GM12878 (cell line): Measurements from ENCODE around the gene JPT1. TPM values are rescaled to one million over a fixed set of nuclear protein-coding genes. Genes with fewer than 3 reads are reported as not detected.

Source experiments
- BACH1 ChIP-seq: fragments of 450-650 bp; IDR thresholded peaks from 2 replicates; pipeline ENCODE4 v1.6.1; 2017; ENCODE audit warnings: mild to moderate bottlenecking, borderline replicate concordance
- CEBPB ChIP-seq, 2 experiments: fragments of 150-350 bp in 1 of 2; IDR thresholded peaks; 2 replicates each; pipeline ENCODE4 v1.6.1; 2012 to 2014; ENCODE audit warnings: low read depth in 2 of 2, low read length in 2 of 2, borderline replicate concordance in 1 of 2, inconsistent platforms in 1 of 2
- CEBPZ ChIP-seq: fragments of 150-350 bp; IDR thresholded peaks from 2 replicates; pipeline ENCODE4 v1.6.1; 2016; ENCODE audit warnings: low read depth, low read length
- CHD2 ChIP-seq: IDR thresholded peaks from 2 replicates; pipeline ENCODE4 v1.6.1; 2011; ENCODE audit warnings: low read depth, low read length, improper control_type of control experiment, borderline replicate concordance
- CTCF ChIP-seq, 3 experiments: IDR thresholded peaks in 2 of 3; conservative IDR thresholded peaks in 1 of 3; 2 replicates each; pipeline ENCODE4 v1.5.1; 2011; ENCODE audit warnings: low read depth in 3 of 3, low read length in 3 of 3, mild to moderate bottlenecking in 3 of 3, control low read depth in 2 of 3, moderate library complexity in 2 of 3, inconsistent platforms in 1 of 3, mixed read lengths in 1 of 3; ENCODE audit not compliant: control insufficient read depth in 2 of 3, insufficient read depth in 1 of 3; ENCODE audit errors: extremely low read depth in 1 of 3
- DPF2 ChIP-seq: fragments of 450-650 bp; IDR thresholded peaks from 2 replicates; pipeline ENCODE4 v1.6.1; 2017; ENCODE audit warnings: mild to moderate bottlenecking
- IRF3 ChIP-seq: fragments of 450-650 bp; IDR thresholded peaks from 2 replicates; pipeline ENCODE4 v1.6.1; 2014; ENCODE audit warnings: mild to moderate bottlenecking
- KDM1A ChIP-seq: fragments of 200-600 bp; sonication (generic); IDR thresholded peaks from 2 replicates; pipeline ENCODE4 v1.6.1; 2016; ENCODE audit warnings: borderline replicate concordance
- MAX ChIP-seq: IDR thresholded peaks from 2 replicates; pipeline ENCODE4 v1.6.1; 2012; ENCODE audit warnings: low read depth, low read length, improper control_type of control experiment
- RB1 ChIP-seq: fragments of 450-650 bp; formaldehyde crosslinking; IDR thresholded peaks from 2 replicates; pipeline ENCODE4 v1.6.1; 2017; ENCODE audit warnings: mild to moderate bottlenecking, borderline replicate concordance
- SIX5 ChIP-seq: IDR thresholded peaks from 2 replicates; pipeline ENCODE4 v1.6.1; 2011; ENCODE audit warnings: mild to moderate bottlenecking, low read depth, low read length, moderate library complexity; ENCODE audit not compliant: severe bottlenecking
- SMAD5 ChIP-seq: IDR thresholded peaks from 2 replicates; pipeline ENCODE4 v1.6.1; 2016; ENCODE audit warnings: antibody characterized with exemption, low read depth
- STAT3 ChIP-seq: IDR thresholded peaks from 2 replicates; pipeline ENCODE4 v1.6.1; 2011; ENCODE audit warnings: low read depth, low read length, improper control_type of control experiment
- YBX1 ChIP-seq: fragments of 450-650 bp; IDR thresholded peaks from 2 replicates; pipeline ENCODE4 v1.6.1; 2016; ENCODE audit warnings: antibody characterized with exemption
- ZNF207 ChIP-seq: fragments of 450-650 bp; IDR thresholded peaks from 2 replicates; pipeline ENCODE4 v1.6.1; 2014; ENCODE audit warnings: antibody characterized with exemption, mild to moderate bottlenecking, borderline replicate concordance
- ZNF384 ChIP-seq: IDR thresholded peaks from 2 replicates; pipeline ENCODE4 v1.6.1; 2012; ENCODE audit warnings: low read depth, mild to moderate bottlenecking, low read length, improper control_type of control experiment, borderline replicate concordance
- ZNF592 ChIP-seq: fragments of 450-650 bp; IDR thresholded peaks from 2 replicates; pipeline ENCODE4 v1.6.1; 2017; ENCODE audit warnings: mild to moderate bottlenecking, moderate library complexity
- ZSCAN29 ChIP-seq: fragments of 450-650 bp; IDR thresholded peaks from 2 replicates; pipeline ENCODE4 v1.6.1; 2017; ENCODE audit warnings: mild to moderate bottlenecking, moderate library complexity
- polyA plus RNA-seq, 11 experiments: library from polyadenylated mRNA; depleted of rRNA in 4 of 11; unstranded in 6 of 11; stranded (reverse) in 5 of 11; fragments of >200 nt; fragmentation: Nextera tagmentation in 4 of 11; fragmentation: Illumina TruSeq in 1 of 11; extraction: Ambion mirVana in 4 of 11; extraction: Trizol in 1 of 11; gene quantifications; 1 replicate in 1 of 11; 2 replicates in 10 of 11; pipeline versions ENCODE4 v1.2.1 to v1.2.3, GENCODE V29; 2011 to 2016; ENCODE audit warnings: inconsistent platforms in 2 of 11, missing spikeins in 2 of 11, low read depth in 1 of 11
- total RNA-seq, 4 experiments: library from RNA; depleted of rRNA in 3 of 4; stranded (reverse); fragments of >200 nt in 3 of 4; fragmentation: Illumina TruSeq in 1 of 4; extraction: Trizol in 1 of 4; gene quantifications; 2 replicates each; pipeline versions ENCODE4 v1.2.1 to v1.2.3, GENCODE V29; 2013 to 2021

Gene JPT1
- total and polyA plus RNA-seq, 10 of the 15 experiments (the other 5 are each of a cell fraction or from before 2014, with no cell fraction given) = 79.7 to 651 (median 323) TPM

GRCh38 chr17:75182569-75183436 lies 28.5 kb upstream of the JPT1 start, which contains the start of gene SUMO2 (continued):
- TF ChIP-seq SMAD5 = peak; percentile 72; the same call in 1 of the 2 replicates
- TF ChIP-seq KDM1A = no peak
- TF ChIP-seq CEBPZ = no peak
- TF ChIP-seq DPF2 = peak; percentile 79; the same call in 1 of the 2 replicates
- 0 out of 2 replicates have a peak, but pooled peaks have one; percentile 17 for TF ChIP-seq ZSCAN29
- peak; percentile 87; the same call in 1 of the 2 replicates for TF ChIP-seq ZNF592
- TF ChIP-seq SIX5 = peak; percentile 3
- no peak for TF ChIP-seq STAT3
- no peak for TF ChIP-seq MAX
- peak; percentile 20; the same call in 1 of the 2 replicates for TF ChIP-seq IRF3
- peak; percentile 62 for TF ChIP-seq ZNF207
- 0 out of 4 replicates have a peak, but pooled peaks of 1 of the 2 experiments have one; percentile 31 for TF ChIP-seq CEBPB (IDR thresholded peaks at IDR 0.05; ENCODE audit: borderline replicate concordance in 1 of 2, low read depth in 2 of 2, low read length in 2 of 2)
- no peak for TF ChIP-seq YBX1
- no peak for TF ChIP-seq ZNF384
- TF ChIP-seq BACH1 = 0 out of 2 replicates have a peak, but pooled peaks have one; percentile 8
- peak; percentile 9 to 43 (median 15); a peak in 3 of 6 replicates for TF ChIP-seq CTCF (IDR thresholded peaks at IDR 0.05 in 2 of 3, conservative IDR thresholded peaks at IDR 0.05 in 1 of 3; ENCODE audit: control insufficient read depth in 2 of 3, extremely low read depth in 1 of 3, insufficient read depth in 1 of 3, low read depth in 3 of 3, low read length in 3 of 3)
- peak; percentile 16; the same call in 1 of the 2 replicates for TF ChIP-seq RB1
- peak; percentile 85 for TF ChIP-seq CHD2
